HAP-1 (cell line): ENCODE results near the gene SCAI.
"Not testable (repeated sequence)": the region's sequence is repeated elsewhere in the genome, so short reads cannot be mapped to it uniquely, and the experiment has no call there.

Experiments
- DNase-seq, 2 experiments: peaks; one replicate each; pipeline ENCODE4 v3.0.0-alpha.2; 2016 to 2020; ENCODE audit warnings: low spot score in 2 of 2
- H3K27me3 ChIP-seq: fragments of 250-450 bp; sonication (Bioruptor Pico); 2 replicates; pipeline ENCODE4 v1.5.1; 2020; ENCODE audit warnings: low read depth, mild to moderate bottlenecking, moderate library complexity
- H3K36me3 ChIP-seq: fragments of 250-450 bp; sonication (Bioruptor Pico); replicated peaks from 2 replicates; pipeline ENCODE4 v1.5.1; 2020; ENCODE audit warnings: mild to moderate bottlenecking
- H3K4me1 ChIP-seq: fragments of 250-450 bp; sonication (Bioruptor Pico); 2 replicates; pipeline ENCODE4 v1.5.1; 2020; ENCODE audit warnings: mild to moderate bottlenecking
- H3K4me3 ChIP-seq: fragments of 250-450 bp; sonication (Bioruptor Pico); 2 replicates; pipeline ENCODE4 v1.5.1; 2020; ENCODE audit warnings: mild to moderate bottlenecking, moderate library complexity
- H3K9me3 ChIP-seq: fragments of 250-450 bp; sonication (Bioruptor Pico); 2 replicates; pipeline ENCODE4 v1.5.1; 2020; ENCODE audit warnings: mild to moderate bottlenecking, moderate library complexity
- in situ Hi-C: fragments of 300-500 bp; cut with MboI; formaldehyde crosslinking; loops from 3 replicates; pipeline ENCODE4 v1.14.3; 2020; ENCODE audit warnings: low sequenced_read_pairs, inconsistent platforms, mixed read lengths

SCAI gene

DNA sequence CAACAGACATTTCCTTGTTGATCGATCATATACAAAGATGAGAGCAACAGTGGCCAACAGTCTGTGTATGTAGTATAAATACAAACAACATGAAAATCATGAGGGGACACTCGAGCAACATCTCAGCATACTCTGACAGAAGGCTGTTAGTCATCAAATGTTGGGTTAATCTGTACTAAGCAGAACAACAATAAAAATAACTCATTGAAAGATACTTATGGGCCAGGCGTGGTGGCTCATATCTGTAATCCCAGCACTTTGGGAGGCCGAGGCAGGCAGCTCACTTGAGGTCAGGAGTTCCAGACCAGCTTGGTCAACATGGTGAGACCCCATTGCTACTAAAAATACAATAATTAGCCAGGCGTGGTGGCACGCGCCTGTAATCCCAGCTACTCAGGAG is 67.3 kb downstream of the SCAI start:
- in situ Hi-C loops, result no loop called here
- DNase-seq, result no peak
- no peaks in the 10 kb centered on the region for H3K36me3 ChIP-seq
- no peaks in the 10 kb centered on the region for H3K27me3 ChIP-seq
- H3K4me3 ChIP-seq, result no peak overlapping the region
- H3K9me3 ChIP-seq, result peaks cover 2% of the 10 kb centered on the region; the same call in 1 of the 2 replicates
- H3K4me1 ChIP-seq, result no peaks in the 10 kb centered on the region

DNA sequence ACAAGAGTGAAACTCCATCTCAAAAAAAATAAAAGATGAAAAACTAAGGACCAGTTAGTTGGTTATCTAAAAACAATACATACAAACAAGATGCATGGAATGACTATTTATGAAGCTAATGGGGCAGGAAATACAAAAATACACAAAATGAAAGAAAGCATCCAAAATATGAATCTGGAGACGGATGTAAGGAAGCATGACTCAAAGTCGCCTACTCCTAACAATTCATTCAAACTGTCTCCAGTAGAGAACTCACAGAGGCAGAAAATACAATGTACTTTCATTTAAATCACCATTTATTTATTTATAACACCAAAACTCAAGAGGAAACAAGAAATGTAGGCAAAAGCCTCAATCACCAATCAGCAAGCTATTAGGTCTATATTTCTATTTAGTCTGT is 68.4 kb downstream of the SCAI start:
- H3K4me1 ChIP-seq, result no peaks in the 10 kb centered on the region
- no peaks in the 10 kb centered on the region for H3K36me3 ChIP-seq
- H3K4me3 ChIP-seq, result no peak overlapping the region
- DNase-seq, result no peak
- in situ Hi-C loops, result no loop called here
- H3K27me3 ChIP-seq, result no peaks in the 10 kb centered on the region
- no peaks in the 10 kb centered on the region for H3K9me3 ChIP-seq

DNA sequence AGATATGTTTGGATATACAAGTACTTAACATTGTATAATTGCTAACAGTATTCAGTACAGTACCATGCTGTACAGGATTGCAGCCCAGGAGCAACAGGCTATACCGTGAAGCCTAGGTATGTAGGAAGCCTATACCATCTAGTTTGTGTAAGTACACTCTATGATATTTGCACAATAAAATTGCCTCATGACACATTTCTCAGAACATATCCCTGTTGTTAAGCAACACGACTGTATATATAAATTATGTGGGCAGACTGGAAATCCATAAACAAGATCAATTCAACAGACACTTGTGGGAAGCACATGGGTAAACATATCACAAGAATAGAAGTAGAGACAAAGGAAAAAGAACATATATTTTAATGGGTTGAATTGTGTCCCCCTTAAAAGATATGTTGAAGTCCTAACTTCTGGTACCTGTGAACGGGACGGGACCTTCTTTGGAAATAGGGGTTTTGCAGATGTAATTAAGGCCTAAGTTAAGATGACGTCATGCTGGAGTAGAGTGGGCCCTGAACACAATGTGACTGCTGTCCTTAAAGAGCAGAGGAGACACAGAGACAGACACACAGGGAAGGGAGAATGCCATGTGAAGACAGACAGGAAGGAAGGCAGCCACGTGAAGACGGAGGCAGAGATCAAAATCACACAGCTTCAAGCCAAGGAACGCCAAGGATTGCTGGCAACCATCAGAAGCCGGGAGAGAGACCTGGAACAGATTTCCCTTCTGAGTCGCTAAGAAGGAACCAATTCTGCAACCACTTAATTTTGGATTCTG is 76.3 kb downstream of the SCAI start:
- in situ Hi-C loops, result no loop called here
- no peak for DNase-seq
- H3K4me1 ChIP-seq, result no peaks in the 10 kb centered on the region
- H3K36me3 ChIP-seq, result no peaks in the 10 kb centered on the region
- H3K27me3 ChIP-seq, result no peaks in the 10 kb centered on the region
- peaks cover 5% of the 10 kb centered on the region; the same call in 1 of the 2 replicates for H3K9me3 ChIP-seq
- no peak overlapping the region for H3K4me3 ChIP-seq

DNA sequence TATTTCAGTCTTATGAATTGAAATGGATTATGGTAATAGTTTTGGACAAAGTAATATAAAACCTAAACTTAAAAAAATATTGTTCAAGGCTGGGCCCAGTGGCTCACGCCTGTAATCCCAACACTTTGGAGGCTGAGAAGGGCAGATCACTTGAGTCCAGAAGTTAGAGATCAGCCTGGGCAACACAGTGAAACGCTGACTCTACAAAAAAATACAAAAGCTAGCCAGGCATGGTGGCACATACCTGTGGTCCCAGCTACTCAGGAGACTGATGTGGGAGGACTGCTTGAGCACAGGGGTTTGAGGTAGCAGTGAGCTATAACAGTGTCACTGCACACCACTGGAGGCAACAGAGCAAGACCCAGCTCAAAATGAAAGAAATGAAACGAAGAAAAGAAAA is 81.9 kb downstream of the SCAI start:
- no peak for DNase-seq
- Histone ChIP-seq H3K27me3 (no peaks in the 10 kb centered on the region), H3K36me3 (no peaks in the 10 kb centered on the region), H3K9me3 (peaks cover 5% of the 10 kb centered on the region; the same call in 1 of the 2 replicates), H3K4me1 (no peaks in the 10 kb centered on the region), H3K4me3 (no peak overlapping the region)
- in situ Hi-C loops, result no loop called here

DNA sequence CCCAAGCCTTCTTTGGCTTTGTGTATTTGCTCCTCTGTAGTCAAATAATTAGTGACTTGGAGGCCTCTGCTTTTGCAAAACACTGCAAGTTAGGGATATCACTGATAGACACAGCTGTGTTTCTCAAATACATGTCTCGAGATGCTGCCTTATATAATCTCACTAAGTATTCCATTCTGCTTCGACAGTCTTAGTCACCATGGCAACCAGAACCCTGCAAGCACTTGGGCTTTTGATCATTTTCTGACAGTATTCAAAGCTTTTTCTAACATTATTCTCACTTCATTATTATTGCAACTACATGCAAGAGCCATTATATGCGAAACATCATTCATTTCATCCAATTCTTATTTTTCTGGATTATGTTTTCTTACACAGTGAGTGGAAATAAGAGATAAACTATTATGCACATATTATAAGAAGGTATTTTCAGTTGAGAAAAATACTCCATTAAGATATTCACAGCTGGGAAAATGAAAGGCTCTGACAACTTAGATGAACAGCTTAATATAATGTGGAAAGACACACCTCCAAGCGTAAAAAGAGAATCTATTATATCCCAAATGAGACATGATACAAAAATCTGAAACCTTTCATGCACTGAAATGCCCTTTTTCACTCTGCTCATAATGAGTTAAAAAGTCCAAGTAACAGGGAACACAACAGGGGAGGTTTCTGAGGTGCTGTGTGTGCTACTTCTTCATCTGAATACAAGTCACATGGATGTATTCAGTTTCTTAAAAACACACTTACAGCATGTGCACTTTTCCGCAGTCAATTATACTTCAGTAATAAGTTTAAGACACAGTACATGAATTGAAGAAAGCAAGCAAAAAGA is 93.9 kb downstream of the SCAI start:
- DNase-seq, result peak; percentile 59 to 87
- Histone ChIP-seq H3K27me3 (no peaks in the 10 kb centered on the region), H3K36me3 (no peaks in the 10 kb centered on the region; the same call in 1 of the 2 replicates), H3K9me3 (no peaks in the 10 kb centered on the region), H3K4me3 (no peak overlapping the region), H3K4me1 (peaks cover 14% of the 10 kb centered on the region)
- in situ Hi-C loops, result no loop called here

DNA sequence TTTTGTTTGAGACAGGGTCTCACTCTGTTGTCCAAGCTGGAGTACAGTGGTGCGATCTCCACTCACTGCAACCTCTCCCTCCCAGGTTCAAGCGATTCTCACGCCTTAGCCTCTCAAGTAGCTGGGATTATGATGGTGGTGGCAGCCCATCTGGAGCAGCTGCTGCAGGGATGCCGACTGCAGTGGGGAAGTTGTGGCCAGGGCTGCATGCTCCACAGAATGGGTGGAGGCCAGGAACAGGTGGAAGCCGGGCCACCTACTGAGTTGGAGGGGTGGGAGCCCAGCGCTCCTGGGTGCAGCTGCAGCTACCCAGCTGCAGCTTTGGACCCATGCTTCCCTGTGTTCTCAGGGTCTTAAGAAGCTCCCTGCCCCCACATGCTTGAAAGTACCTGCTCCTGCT is 99.7 kb downstream of the SCAI start:
- in situ Hi-C loops, result no loop called here
- Histone ChIP-seq H3K36me3 (no peaks in the 10 kb centered on the region), H3K9me3 (no peaks in the 10 kb centered on the region), H3K27me3 (no peaks in the 10 kb centered on the region), H3K4me1 (no peaks in the 10 kb centered on the region), H3K4me3 (no peak overlapping the region)
- DNase-seq, result no peak

DNA sequence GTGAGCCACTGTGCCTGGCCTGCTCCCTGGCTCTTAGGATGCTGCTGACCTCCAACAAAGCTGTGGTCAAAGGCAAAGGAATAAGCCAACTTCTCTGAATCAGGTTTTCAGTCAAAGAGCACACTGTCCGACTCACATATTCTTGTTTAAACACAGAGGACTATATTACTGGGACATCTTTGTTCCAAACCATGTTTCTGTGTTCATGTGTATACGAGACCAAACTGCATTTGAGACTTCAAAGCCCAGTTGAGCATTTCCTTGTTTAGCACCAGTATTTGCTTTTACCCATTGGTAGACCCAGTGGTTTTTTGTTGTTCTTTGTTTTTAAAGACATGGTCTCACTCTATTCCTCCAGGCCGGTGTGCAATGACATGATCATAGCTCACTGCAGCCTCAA is 100.2 kb downstream of the SCAI start:
- Histone ChIP-seq H3K4me3 (no peak overlapping the region), H3K4me1 (no peaks in the 10 kb centered on the region), H3K36me3 (no peaks in the 10 kb centered on the region), H3K27me3 (no peaks in the 10 kb centered on the region), H3K9me3 (no peaks in the 10 kb centered on the region)
- DNase-seq, result no peak
- in situ Hi-C loops, result no loop called here

DNA sequence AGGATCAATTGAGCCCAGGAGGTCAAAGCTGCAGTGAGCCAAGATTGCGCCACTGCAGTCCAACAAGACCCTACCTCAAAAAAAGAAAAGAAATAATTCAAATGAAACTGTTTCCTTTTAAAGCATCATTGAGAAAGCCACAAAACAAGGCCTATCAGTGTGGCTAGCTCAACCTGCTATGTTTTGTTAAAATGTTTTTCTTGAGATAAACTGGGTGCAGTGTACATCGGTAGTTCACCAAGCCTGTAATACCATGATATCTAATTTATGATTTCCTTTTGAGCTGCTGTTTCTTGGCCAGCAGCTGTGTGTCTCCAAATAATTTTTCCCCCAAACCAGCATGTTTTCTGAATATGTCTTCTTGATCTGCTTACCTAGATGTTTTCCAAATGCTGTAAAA is 105.2 kb downstream of the SCAI start:
- in situ Hi-C loops, result loop anchor here (10.0 kb wide), 1 partner anchor 57 kb away; no protein-coding TSS in a partner anchor
- no peak for DNase-seq
- Histone ChIP-seq H3K27me3 (no peaks in the 10 kb centered on the region), H3K9me3 (no peaks in the 10 kb centered on the region), H3K4me3 (no peak overlapping the region), H3K36me3 (no peaks in the 10 kb centered on the region), H3K4me1 (no peaks in the 10 kb centered on the region)

DNA sequence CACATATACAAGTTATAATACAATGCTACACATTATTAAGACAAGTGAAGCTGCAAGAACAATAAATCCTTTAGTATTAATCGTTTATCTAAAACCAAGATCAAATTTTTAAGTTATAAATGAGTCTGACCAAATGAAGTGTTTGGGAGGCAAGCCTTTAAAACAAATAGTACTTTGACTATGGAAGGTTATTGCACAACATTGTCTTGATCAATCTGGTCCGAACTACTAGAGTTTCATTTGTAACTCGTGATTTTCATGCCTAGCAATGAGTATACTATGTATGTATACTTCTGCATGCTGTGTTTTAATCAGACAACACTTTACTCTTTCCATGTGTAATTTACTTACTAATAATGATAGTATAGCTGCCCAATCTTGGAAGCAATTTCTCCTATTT is 115.3 kb downstream of the SCAI start:
- in situ Hi-C loops, result no loop called here
- H3K4me1 ChIP-seq, result no peaks in the 10 kb centered on the region
- H3K9me3 ChIP-seq, result no peaks in the 10 kb centered on the region
- peaks cover 8% of the 10 kb centered on the region for H3K36me3 ChIP-seq
- H3K4me3 ChIP-seq, result no peak overlapping the region
- H3K27me3 ChIP-seq, result no peaks in the 10 kb centered on the region
- no peak for DNase-seq

DNA sequence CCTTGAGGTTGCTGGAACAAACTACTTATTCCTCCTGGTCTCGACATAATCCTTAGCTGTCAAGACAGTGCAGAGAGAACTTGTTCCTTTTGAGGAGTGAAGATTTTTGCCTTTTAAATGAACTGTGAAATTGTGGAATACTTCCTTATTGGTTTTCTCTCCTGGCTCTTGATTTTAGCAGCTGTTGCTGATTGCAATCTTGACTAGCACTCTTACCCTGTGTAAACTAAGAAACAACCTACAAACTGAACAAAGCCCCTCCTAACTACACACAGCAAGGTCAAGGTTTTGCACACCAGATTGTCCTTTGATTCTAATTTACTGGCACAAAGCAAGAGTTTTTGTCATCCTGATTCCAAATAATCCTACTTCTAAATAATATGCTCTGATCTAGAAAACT is 118.4 kb downstream of the SCAI start:
- H3K4me3 ChIP-seq, result no peak overlapping the region
- no peak for DNase-seq
- H3K36me3 ChIP-seq, result peaks cover 8% of the 10 kb centered on the region

DNA sequence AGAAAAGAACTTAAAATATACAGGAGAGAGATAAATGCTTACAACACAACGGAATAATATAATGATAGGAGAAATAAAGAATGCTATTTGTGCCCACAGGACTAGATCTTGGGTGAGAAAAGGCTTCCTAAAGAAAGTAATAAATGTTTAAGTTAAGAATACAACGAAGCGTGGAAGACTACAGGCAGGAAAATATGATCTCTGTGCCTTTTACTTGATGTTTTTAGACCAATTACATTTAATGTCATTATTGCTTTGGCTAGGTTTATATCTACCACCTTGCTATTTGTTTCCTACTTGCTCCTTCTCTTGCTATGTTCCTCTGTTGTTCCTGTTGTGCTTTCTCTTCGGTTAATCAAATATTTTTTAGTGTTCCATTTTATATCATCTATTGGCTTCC is 122.3 kb downstream of the SCAI start:
- no peaks in the 10 kb centered on the region for H3K9me3 ChIP-seq
- no peaks in the 10 kb centered on the region for H3K27me3 ChIP-seq
- H3K4me1 ChIP-seq, result peaks cover 6% of the 10 kb centered on the region; the same call in 1 of the 2 replicates
- DNase-seq, result no peak
- H3K36me3 ChIP-seq, result no peaks in the 10 kb centered on the region; the same call in none of the 2 replicates
- H3K4me3 ChIP-seq, result no peak overlapping the region
- in situ Hi-C loops, result no loop called here

More for the DNA sequence above, 118.4 kb downstream of the SCAI start:
- Histone ChIP-seq H3K4me1 (peaks cover 6% of the 10 kb centered on the region; the same call in 1 of the 2 replicates), H3K9me3 (no peaks in the 10 kb centered on the region), H3K27me3 (no peaks in the 10 kb centered on the region)
- in situ Hi-C loops, result no loop called here

DNA sequence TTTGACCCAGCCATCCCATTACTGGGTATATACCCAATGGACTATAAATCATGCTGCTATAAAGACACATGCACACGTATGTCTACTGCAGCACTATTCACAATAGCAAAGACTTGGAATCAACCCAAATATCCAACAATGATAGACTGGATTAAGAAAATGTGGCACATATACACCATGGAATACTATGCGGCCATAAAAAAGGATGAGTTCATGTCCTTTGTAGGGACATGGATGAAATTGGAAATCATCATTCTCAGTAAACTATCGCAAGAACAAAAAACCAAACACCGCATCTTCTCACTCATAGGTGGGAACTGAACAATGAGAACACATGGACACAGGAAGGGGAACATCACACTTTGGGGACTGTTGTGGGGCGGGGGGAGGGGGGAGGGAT is 127.7 kb downstream of the SCAI start:
- H3K4me3 ChIP-seq, H3K27me3 ChIP-seq, H3K9me3 ChIP-seq, DNase-seq, in situ Hi-C loops, H3K4me1 ChIP-seq, H3K36me3 ChIP-seq: not testable (repeated sequence)

DNA sequence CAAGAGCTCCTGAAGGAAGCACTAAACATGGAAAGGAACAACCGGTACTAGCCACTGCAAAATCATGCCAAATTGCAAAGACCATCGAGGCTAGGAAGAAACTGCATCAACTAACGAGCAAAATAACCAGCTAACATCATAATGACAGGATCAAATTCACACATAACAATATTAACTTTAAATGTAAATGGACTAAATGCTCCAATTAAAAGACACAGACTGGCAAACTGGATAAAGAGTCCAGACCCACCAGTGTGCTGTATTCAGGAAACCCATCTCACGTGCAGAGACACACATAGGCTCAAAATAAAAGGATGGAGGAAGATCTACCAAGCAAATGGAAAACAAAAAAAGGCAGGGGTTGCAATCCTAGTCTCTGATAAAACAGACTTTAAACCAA is 131.3 kb downstream of the SCAI start:
- H3K4me3 ChIP-seq, H3K36me3 ChIP-seq, DNase-seq, H3K27me3 ChIP-seq, H3K9me3 ChIP-seq, in situ Hi-C loops, H3K4me1 ChIP-seq: not testable (repeated sequence)

DNA sequence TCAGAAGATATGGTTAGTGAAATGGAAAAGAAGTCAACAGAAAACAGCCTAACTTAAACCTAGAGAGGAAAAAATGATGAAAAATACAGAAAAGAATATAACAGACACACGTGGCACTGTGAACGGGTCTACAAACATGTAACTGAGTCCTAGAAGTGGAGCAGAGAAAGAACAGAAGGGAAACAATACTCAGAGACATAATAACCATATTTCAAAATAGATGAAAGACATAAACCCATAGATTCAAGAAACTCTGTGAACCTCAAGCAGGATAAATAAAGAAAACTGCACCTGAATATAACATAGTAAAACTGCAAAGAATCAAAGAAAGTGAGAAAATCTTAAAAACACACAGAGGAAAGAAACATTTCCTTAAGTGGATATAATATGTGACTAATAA is 134.7 kb downstream of the SCAI start:
- Histone ChIP-seq H3K4me3 (no peak overlapping the region), H3K27me3 (no peaks in the 10 kb centered on the region), H3K9me3 (no peaks in the 10 kb centered on the region), H3K36me3 (no peaks in the 10 kb centered on the region), H3K4me1 (no peaks in the 10 kb centered on the region)
- in situ Hi-C loops, result no loop called here
- no peak for DNase-seq
